ENCODE results near the gene GRIA1. TPM values are rescaled to one million over a fixed set of nuclear protein-coding genes. Genes with fewer than 3 reads are reported as not detected.

GRIA1 gene
- total RNA-seq, 1 donor from 2014 or later: not detected

DNA sequence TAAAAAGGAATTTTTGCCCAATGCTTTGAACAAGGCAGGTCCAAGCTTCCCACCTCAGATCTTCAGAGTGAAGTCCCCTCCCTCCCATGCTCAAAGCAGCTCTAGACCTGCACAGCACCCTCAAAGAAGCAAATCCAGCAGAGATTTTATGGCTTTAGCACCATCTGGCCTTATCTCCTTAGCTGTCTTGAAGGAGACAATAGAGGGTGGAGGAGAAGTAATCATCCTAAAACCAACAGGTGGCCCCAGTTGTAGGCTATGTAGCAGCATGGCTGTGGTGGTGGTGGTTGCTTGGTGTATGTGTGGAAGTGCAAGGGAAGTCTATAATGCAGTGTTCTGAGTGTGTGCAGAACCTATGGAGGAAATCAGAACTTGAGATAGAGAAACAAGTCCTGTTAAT, 140.1 kb downstream of the GRIA1 start:
- H3K4me1 Mint-ChIP-seq (ENCODE audit: low read depth): no peaks in the 10 kb centered on the region
- intact Hi-C loops (cut with micrococcal nuclease): no loop called here
- no peak for DNase-seq (ENCODE audit: low spot score)
- H3K9me3 Mint-ChIP-seq: no peaks in the 10 kb centered on the region
- H3K27ac Mint-ChIP-seq: no peak overlapping the region
- H3K27me3 Mint-ChIP-seq (ENCODE audit: insufficient read depth): peaks cover 1% of the 10 kb centered on the region
- H3K36me3 Mint-ChIP-seq (ENCODE audit: low read depth): no peaks in the 10 kb centered on the region
- no peak overlapping the region for H3K4me3 Mint-ChIP-seq

DNA sequence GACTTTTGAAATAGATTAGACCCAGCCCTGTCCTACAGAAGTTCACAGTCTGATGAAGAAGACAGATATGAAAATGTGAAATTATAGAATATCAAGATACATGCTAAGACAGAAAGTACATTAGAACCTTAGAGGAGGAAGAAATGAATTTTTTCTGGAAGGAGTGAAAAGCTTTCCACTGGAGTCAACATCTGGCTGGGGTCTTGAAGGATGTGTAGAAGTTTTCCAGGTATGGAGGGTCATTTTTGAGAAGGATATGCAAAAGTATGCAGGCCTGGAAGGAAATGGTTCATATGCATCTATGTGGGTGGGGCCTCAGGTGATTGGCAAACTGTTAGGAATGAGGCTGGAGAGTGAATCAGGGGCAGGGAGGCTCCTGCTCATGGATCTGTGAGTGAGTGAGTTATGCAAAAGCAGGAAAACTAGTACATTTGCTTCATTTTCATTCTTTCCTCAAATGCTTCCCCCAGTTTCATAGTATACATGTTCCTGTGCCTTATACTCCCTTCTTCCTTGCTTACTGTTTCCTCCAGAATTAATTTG, 142.3 kb downstream of the GRIA1 start:
- H3K4me3 Mint-ChIP-seq: no peak overlapping the region
- peaks cover 1% of the 10 kb centered on the region for H3K27me3 Mint-ChIP-seq (ENCODE audit: insufficient read depth)
- H3K36me3 Mint-ChIP-seq (ENCODE audit: low read depth): no peaks in the 10 kb centered on the region
- intact Hi-C loops (cut with micrococcal nuclease): no loop called here
- no peak for DNase-seq (ENCODE audit: low spot score)
- H3K4me1 Mint-ChIP-seq (ENCODE audit: low read depth): no peaks in the 10 kb centered on the region
- H3K9me3 Mint-ChIP-seq: no peaks in the 10 kb centered on the region
- H3K27ac Mint-ChIP-seq: no peak overlapping the region

DNA sequence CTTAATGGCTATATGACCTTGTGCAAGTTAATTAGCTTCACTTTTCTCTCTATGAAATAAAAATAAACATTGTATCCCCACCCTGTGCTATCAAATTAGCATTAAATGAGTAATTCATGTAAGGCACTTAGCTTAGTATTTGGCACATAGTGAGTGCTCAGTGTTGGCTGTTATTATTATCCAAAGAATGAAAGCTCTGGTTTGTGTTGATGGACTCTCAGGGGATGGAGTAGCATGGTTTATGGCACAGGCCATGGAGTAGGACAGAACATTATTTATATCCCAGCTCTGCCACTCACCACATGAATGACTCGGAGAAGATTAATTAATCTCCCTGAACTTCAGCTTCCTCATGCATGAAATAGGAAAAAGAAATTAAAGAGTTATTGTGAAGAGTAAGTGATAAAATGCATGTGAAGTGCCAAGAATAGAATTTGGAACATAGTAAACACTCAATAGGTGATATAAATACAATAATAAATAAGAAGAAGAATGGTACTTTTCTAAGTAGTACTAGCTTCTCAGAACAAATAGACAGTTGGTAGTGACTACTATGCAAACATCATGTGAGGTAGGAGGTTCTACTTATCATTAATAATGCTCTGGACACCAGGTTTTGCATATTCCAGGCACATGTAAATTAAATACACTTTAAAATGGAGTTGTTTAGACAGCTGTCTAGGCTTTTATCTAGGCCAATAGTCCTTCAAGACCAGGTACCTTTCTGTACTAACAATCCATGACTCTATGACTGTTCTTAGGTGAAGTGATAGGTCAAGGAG, 146.4 kb downstream of the GRIA1 start:
- H3K4me3 Mint-ChIP-seq: no peak overlapping the region
- no peak overlapping the region for H3K27ac Mint-ChIP-seq
- no peaks in the 10 kb centered on the region for H3K9me3 Mint-ChIP-seq
- no peaks in the 10 kb centered on the region for H3K4me1 Mint-ChIP-seq (ENCODE audit: low read depth)
- intact Hi-C loops (cut with micrococcal nuclease): no loop called here
- no peak for DNase-seq (ENCODE audit: low spot score)
- no peaks in the 10 kb centered on the region for H3K36me3 Mint-ChIP-seq (ENCODE audit: low read depth)
- H3K27me3 Mint-ChIP-seq (ENCODE audit: insufficient read depth): peaks cover 1% of the 10 kb centered on the region

- no peak for DNase-seq (ENCODE audit: low spot score)
- no peak overlapping the region for H3K4me3 Mint-ChIP-seq
- no peak overlapping the region for H3K27ac Mint-ChIP-seq
- H3K9me3 Mint-ChIP-seq: no peaks in the 10 kb centered on the region
- no peaks in the 10 kb centered on the region for H3K4me1 Mint-ChIP-seq (ENCODE audit: low read depth)
- H3K36me3 Mint-ChIP-seq (ENCODE audit: low read depth): no peaks in the 10 kb centered on the region
- H3K27me3 Mint-ChIP-seq (ENCODE audit: insufficient read depth): no peaks in the 10 kb centered on the region
- intact Hi-C loops (cut with micrococcal nuclease): no loop called here
These were observed 149.8 kb downstream of the GRIA1 start for GRCh38 chr5:153640293-153640692.

DNA sequence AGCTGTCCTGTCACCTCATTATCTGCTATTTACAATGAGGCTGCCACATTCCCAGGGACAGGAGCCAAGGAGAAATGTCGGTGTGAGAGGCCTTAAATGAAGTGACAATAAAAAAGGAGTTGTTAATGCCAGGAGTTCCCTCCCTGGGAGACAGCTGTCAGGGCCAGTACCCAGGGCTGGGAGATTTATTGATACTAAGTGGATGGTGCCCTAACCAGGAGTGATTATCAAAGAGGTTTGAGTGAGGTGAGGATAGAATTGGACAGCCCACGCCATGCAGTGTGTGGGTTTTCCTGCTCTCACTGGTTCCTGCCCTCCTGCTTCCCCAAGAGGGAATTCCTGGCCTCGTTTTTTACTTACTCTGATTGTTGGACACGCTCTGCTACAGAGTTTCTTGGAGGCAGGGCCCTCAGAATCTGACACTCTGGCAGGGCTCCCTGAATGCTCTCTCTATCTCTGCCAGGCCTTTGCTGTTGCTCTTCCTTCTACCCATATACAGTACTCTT, 150.8 kb downstream of the GRIA1 start:
- no peaks in the 10 kb centered on the region for H3K9me3 Mint-ChIP-seq
- DNase-seq (ENCODE audit: low spot score): no peak
- H3K4me3 Mint-ChIP-seq: no peak overlapping the region
- no peak overlapping the region for H3K27ac Mint-ChIP-seq
- intact Hi-C loops (cut with micrococcal nuclease): no loop called here
- no peaks in the 10 kb centered on the region for H3K4me1 Mint-ChIP-seq (ENCODE audit: low read depth)
- H3K27me3 Mint-ChIP-seq (ENCODE audit: insufficient read depth): no peaks in the 10 kb centered on the region
- H3K36me3 Mint-ChIP-seq (ENCODE audit: low read depth): no peaks in the 10 kb centered on the region

DNA sequence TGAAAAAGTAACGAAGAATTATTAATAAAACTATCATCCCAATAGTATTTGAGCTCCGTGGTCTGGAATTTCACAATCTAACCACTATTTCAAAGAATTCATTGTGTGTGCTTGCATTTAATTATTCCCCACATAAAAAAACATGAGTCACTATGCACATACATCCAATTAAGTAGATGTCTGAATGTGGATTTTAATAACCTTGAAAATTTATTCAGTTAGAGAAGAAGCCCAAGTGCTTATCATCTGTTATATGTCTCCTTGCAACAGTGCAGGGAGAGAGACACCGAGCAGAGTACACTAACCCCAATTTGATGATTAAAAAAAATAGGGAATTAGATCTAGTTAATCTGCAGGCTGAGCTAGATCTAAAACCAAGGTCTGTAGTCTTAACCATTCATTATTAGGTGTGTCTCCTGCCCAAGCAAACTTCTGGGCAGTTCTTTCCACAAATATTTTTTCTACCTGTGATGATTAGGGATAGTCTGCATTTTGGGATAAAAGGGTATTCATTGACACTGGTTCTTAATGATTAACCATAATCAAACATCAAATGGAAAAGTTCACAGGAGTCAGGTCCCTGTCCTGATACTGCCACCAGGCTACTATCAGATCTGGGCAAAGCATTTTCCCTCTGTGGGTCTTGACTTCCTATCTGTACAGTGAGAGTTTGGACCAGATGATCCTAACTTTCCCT, 164.2 kb downstream of the GRIA1 start:
- no peak overlapping the region for H3K4me3 Mint-ChIP-seq
- no peak overlapping the region for H3K27ac Mint-ChIP-seq
- H3K27me3 Mint-ChIP-seq (ENCODE audit: insufficient read depth): no peaks in the 10 kb centered on the region
- H3K36me3 Mint-ChIP-seq (ENCODE audit: low read depth): no peaks in the 10 kb centered on the region
- no peak for DNase-seq (ENCODE audit: low spot score)
- H3K4me1 Mint-ChIP-seq (ENCODE audit: low read depth): no peaks in the 10 kb centered on the region
- H3K9me3 Mint-ChIP-seq: no peaks in the 10 kb centered on the region
- intact Hi-C loops (cut with micrococcal nuclease): no loop called here

DNA sequence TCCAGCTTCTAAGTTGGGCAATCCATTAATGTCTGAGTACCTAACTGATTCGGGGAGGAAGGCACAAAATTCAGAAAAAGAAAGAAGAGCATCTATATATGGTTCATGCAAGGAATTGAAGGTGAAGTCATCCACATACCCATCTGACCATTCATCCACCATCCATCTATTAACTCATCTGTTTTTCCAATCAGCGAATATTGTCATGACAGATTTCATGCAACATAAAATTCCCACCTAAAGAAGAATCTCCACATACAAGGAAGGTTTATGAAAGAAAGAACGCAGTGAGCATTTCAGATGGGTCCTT, 164.7 kb downstream of the GRIA1 start:
- Mint-ChIP-seq H3K4me1 (ENCODE audit: low read depth) (no peaks in the 10 kb centered on the region), H3K27ac (no peak overlapping the region), H3K9me3 (no peaks in the 10 kb centered on the region), H3K27me3 (ENCODE audit: insufficient read depth) (no peaks in the 10 kb centered on the region), H3K36me3 (ENCODE audit: low read depth) (no peaks in the 10 kb centered on the region), H3K4me3 (no peak overlapping the region)
- DNase-seq (ENCODE audit: low spot score): no peak
- intact Hi-C loops (cut with micrococcal nuclease): no loop called here

DNA sequence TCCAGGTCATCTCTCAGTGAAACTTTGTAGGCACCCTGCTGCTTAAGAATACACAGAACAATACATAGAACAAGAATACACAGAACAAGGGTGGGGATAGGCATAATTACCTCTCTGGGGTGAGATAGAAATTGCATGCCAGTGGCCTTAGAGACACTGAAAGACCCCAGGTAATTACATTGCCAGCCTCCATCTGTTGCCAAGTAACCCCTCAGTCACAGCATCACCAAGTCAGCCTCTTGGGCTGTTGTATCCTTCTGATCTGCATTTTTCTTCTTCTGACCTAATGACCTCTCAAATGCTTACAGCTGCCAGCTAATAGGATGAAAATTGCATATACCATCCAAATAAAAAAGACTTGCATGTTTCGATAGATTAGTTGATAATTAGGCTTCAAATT, 167.7 kb downstream of the GRIA1 start:
- intact Hi-C loops (cut with micrococcal nuclease): no loop called here
- no peaks in the 10 kb centered on the region for H3K4me1 Mint-ChIP-seq (ENCODE audit: low read depth)
- DNase-seq (ENCODE audit: low spot score): no peak
- H3K9me3 Mint-ChIP-seq: no peaks in the 10 kb centered on the region
- H3K27me3 Mint-ChIP-seq (ENCODE audit: insufficient read depth): no peaks in the 10 kb centered on the region
- no peak overlapping the region for H3K4me3 Mint-ChIP-seq
- H3K27ac Mint-ChIP-seq: no peak overlapping the region
- no peaks in the 10 kb centered on the region for H3K36me3 Mint-ChIP-seq (ENCODE audit: low read depth)

DNA sequence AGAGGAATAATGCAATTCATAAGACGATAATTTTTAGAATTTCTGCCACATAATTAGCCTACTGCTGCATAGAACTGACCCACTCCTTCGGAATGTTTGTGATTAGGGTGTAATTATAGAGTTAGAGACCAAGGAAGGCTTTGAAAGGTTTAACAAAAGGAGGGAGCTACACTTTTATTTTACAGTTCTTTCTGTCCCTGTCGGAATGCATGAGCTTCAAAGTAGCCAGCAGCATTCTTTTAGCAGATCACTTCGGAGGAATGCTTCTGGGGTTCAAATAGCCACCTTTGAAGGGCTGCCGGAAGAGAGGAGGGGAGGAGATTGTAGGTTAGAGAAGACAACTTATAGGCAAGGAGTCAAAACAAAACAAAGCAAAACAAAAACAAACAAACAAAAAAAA, 168.1 kb downstream of the GRIA1 start:
- no peak overlapping the region for H3K4me3 Mint-ChIP-seq

GRCh38 chr5:153659039-153659736, 168.7 kb downstream of the GRIA1 start:
- Mint-ChIP-seq H3K9me3 (no peaks in the 10 kb centered on the region), H3K4me1 (ENCODE audit: low read depth) (no peaks in the 10 kb centered on the region), H3K27me3 (ENCODE audit: insufficient read depth) (no peaks in the 10 kb centered on the region), H3K36me3 (ENCODE audit: low read depth) (no peaks in the 10 kb centered on the region), H3K4me3 (no peak overlapping the region), H3K27ac (no peak overlapping the region)
- intact Hi-C loops (cut with micrococcal nuclease): no loop called here
- no peak for DNase-seq (ENCODE audit: low spot score)

More for the DNA sequence above, 168.1 kb downstream of the GRIA1 start:
- no peaks in the 10 kb centered on the region for H3K4me1 Mint-ChIP-seq (ENCODE audit: low read depth)
- no peaks in the 10 kb centered on the region for H3K27me3 Mint-ChIP-seq (ENCODE audit: insufficient read depth)
- H3K27ac Mint-ChIP-seq: no peak overlapping the region
- H3K9me3 Mint-ChIP-seq: no peaks in the 10 kb centered on the region
- no peak for DNase-seq (ENCODE audit: low spot score)
- H3K36me3 Mint-ChIP-seq (ENCODE audit: low read depth): no peaks in the 10 kb centered on the region
- intact Hi-C loops (cut with micrococcal nuclease): no loop called here

DNA sequence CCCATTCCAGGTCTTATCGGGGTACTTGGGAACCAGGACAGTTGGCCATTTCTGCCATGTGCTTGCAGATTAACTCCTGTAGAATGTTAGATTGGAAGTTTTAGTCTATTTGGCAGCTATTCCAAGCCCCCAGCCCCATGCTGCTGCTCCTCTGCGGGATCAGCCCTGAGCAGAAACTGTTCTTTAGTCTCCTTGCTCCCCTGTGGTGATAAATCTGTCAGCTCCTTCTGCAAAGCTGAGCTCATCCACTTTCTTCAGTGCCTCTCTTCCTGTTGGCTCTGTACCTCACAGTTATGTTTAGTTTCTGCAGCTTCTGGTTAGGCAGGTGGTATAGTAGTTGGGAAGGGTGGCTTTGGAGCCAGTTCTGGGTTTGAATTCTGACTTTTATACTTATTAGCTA, 170.4 kb downstream of the GRIA1 start:
- DNase-seq (ENCODE audit: low spot score): no peak
- intact Hi-C loops (cut with micrococcal nuclease): no loop called here
- H3K27me3 Mint-ChIP-seq (ENCODE audit: insufficient read depth): no peaks in the 10 kb centered on the region
- H3K4me1 Mint-ChIP-seq (ENCODE audit: low read depth): no peaks in the 10 kb centered on the region
- no peaks in the 10 kb centered on the region for H3K9me3 Mint-ChIP-seq
- H3K4me3 Mint-ChIP-seq: no peak overlapping the region
- H3K27ac Mint-ChIP-seq: no peak overlapping the region
- no peaks in the 10 kb centered on the region for H3K36me3 Mint-ChIP-seq (ENCODE audit: low read depth)

DNA sequence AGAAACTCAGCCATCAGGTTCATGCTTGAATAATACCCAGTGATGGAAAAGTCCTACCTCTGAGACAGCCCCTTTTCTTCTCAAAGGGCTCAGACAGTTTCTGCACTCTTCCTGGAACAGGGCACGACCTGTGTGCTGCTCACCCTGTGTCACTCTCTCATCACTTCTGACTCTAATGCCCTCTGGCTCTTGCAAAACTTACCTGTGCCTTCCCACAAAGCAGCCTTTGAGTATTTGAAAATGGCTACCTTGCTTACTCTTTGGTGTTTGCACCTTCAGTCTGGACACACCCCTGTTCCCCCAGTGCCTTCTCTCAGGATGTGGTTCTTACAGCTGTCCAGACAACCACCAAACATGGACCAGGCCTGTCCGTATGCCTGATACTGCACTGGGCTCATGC, 171.4 kb downstream of the GRIA1 start:
- intact Hi-C loops (cut with micrococcal nuclease): no loop called here
- H3K4me1 Mint-ChIP-seq (ENCODE audit: low read depth): no peaks in the 10 kb centered on the region
- DNase-seq (ENCODE audit: low spot score): no peak
- H3K27ac Mint-ChIP-seq: no peak overlapping the region
- H3K27me3 Mint-ChIP-seq (ENCODE audit: insufficient read depth): no peaks in the 10 kb centered on the region
- H3K4me3 Mint-ChIP-seq: no peak overlapping the region
- H3K36me3 Mint-ChIP-seq (ENCODE audit: low read depth): no peaks in the 10 kb centered on the region
- H3K9me3 Mint-ChIP-seq: no peaks in the 10 kb centered on the region

- Mint-ChIP-seq H3K4me3 (no peak overlapping the region), H3K27ac (no peak overlapping the region), H3K36me3 (ENCODE audit: low read depth) (no peaks in the 10 kb centered on the region), H3K4me1 (ENCODE audit: low read depth) (no peaks in the 10 kb centered on the region), H3K27me3 (ENCODE audit: insufficient read depth) (no peaks in the 10 kb centered on the region), H3K9me3 (no peaks in the 10 kb centered on the region)
- intact Hi-C loops (cut with micrococcal nuclease): no loop called here
- DNase-seq (ENCODE audit: low spot score): no peak
These were observed 179.6 kb downstream of the GRIA1 start for GRCh38 chr5:153670101-153670500.

All from activated T-helper 1 cell treated with anti-CD3 and anti-CD28 coated beads, Interleukin-12 subunit alpha, Interleukin-12 subunit beta, Interleukin-2, Interleukin-4 antibody, amounts not matched to agents 30 ng/mL and 10 ng/mL and 1 ng/mL, durations not matched to agents 14 hours and 24 hours and 36 hours (primary cell).